CD4-positive, CD25-positive, alpha-beta regulatory T cell (primary cell): ENCODE measurements around the gene SPATA31E1. TPM values are rescaled to one million over a fixed set of nuclear protein-coding genes. Genes with fewer than 3 reads are reported as not detected.
A peak's percentile ranks its signal among the peaks of the same experiment; 100 is the strongest.

Experiments
- ATAC-seq, 2 donors: fragments of 150-1000 bp; cut with Tn5 transposase; one replicate each; pipeline ENCODE4 v1.10.0; 2021; ENCODE audit warnings: low read depth in 2 of 2, moderate number of reproducible peaks in 2 of 2, moderate library complexity in 1 of 2
- DNase-seq, 3 donors: peaks; one replicate each; pipeline versions ENCODE4 v3.0.0 to v3.0.0-alpha.2; 2012 to 2022; ENCODE audit warnings: mixed read lengths in 1 of 3
- H3K27ac ChIP-seq: one replicate; pipeline ENCODE4 v1.7.0; 2013; ENCODE audit warnings: mild to moderate bottlenecking, low read length; ENCODE audit not compliant: insufficient read depth, poor library complexity, severe bottlenecking
- H3K27me3 ChIP-seq: one replicate; pipeline ENCODE4 v1.7.0; 2013; ENCODE audit warnings: low read length; ENCODE audit not compliant: control insufficient read depth, insufficient read depth
- H3K36me3 ChIP-seq: one replicate; pipeline ENCODE4 v1.7.0; 2013; ENCODE audit warnings: mild to moderate bottlenecking, low read length, moderate library complexity; ENCODE audit not compliant: control insufficient read depth, insufficient read depth
- H3K4me1 ChIP-seq: 2 replicates; pipeline ENCODE4 v1.7.0; 2013; ENCODE audit warnings: mild to moderate bottlenecking, low read length; ENCODE audit not compliant: insufficient read depth, control insufficient read depth, poor library complexity, severe bottlenecking
- H3K4me3 ChIP-seq: one replicate; pipeline ENCODE4 v1.7.0; 2013; ENCODE audit warnings: low read depth, mild to moderate bottlenecking, low read length, moderate library complexity
- H3K9me3 ChIP-seq, 2 experiments: 1 replicate in 1 of 2; 2 replicates in 1 of 2; pipeline ENCODE4 v1.7.0; 2013; ENCODE audit warnings: low read length in 2 of 2, mild to moderate bottlenecking in 1 of 2, moderate library complexity in 1 of 2; ENCODE audit not compliant: control insufficient read depth in 2 of 2
- H3K27ac Mint-ChIP-seq, 3 donors: one replicate each; pipeline ENCODE4 v1.8.0; 2020 to 2022; ENCODE audit warnings: mild to moderate bottlenecking in 3 of 3, mixed read lengths in 3 of 3, moderate library complexity in 2 of 3
- H3K27me3 Mint-ChIP-seq: one replicate; pipeline ENCODE4 v1.8.0; 2022; ENCODE audit warnings: mild to moderate bottlenecking, mixed read lengths
- H3K36me3 Mint-ChIP-seq: one replicate; pipeline ENCODE4 v1.8.0; 2020; ENCODE audit warnings: mixed read lengths
- H3K4me1 Mint-ChIP-seq, 4 donors: one replicate each; pipeline ENCODE4 v1.8.0; 2020 to 2022; ENCODE audit warnings: mixed read lengths in 4 of 4, mild to moderate bottlenecking in 1 of 4
- H3K4me3 Mint-ChIP-seq, 4 donors: one replicate each; pipeline ENCODE4 v1.8.0; 2020 to 2022; ENCODE audit warnings: mild to moderate bottlenecking in 4 of 4, mixed read lengths in 4 of 4, moderate library complexity in 3 of 4
- H3K9me3 Mint-ChIP-seq, 7 donors: one replicate each; pipeline ENCODE4 v1.8.0; 2020 to 2022; ENCODE audit warnings: mixed read lengths in 7 of 7, mild to moderate bottlenecking in 3 of 7, moderate library complexity in 2 of 7
- polyA plus RNA-seq, 4 donors: library from polyadenylated mRNA; unstranded; fragments of 300-500 nt; fragmentation: Illumina TruSeq; gene quantifications; one replicate each; pipeline ENCODE4 v1.2.3, GENCODE V29; 2021
- total RNA-seq: library from RNA; stranded (reverse); gene quantifications from one replicate; pipeline ENCODE4 v1.2.3, GENCODE V29; 2022

Gene SPATA31E1
- total and polyA plus RNA-seq, 5 donors from 2014 or later = not detected

GRCh38 chr9:87873607-87874303 lies 8.9 kb upstream of the SPATA31E1 start:
- Mint-ChIP-seq H3K9me3 (peaks cover 0 to 5% (median 0%) of the 10 kb centered on the region in 7 donors), H3K36me3 (no peaks in the 10 kb centered on the region), H3K4me1 (peaks cover 0 to 2% (median 0%) of the 10 kb centered on the region in 4 donors), H3K27ac (no peak overlapping the region), H3K27me3 (peaks cover 5% of the 10 kb centered on the region), H3K4me3 (no peak overlapping the region)
- ATAC-seq (no peak), DNase-seq (no peak)
- Histone ChIP-seq H3K36me3 (no peaks in the 10 kb centered on the region), H3K9me3 (no peaks in the 10 kb centered on the region), H3K27me3 (no peaks in the 10 kb centered on the region), H3K4me1 (no peaks in the 10 kb centered on the region), H3K4me3 (no peak overlapping the region), H3K27ac (no peak overlapping the region)

- Histone ChIP-seq H3K27me3 (no peaks in the 10 kb centered on the region), H3K4me3 (no peak overlapping the region), H3K4me1 (no peaks in the 10 kb centered on the region), H3K36me3 (no peaks in the 10 kb centered on the region), H3K27ac (no peak overlapping the region), H3K9me3 (no peaks in the 10 kb centered on the region)
- Mint-ChIP-seq H3K27ac (no peak overlapping the region), H3K4me1 (peaks cover 0 to 2% (median 0%) of the 10 kb centered on the region in 4 donors), H3K9me3 (peaks cover 0 to 5% (median 0%) of the 10 kb centered on the region in 7 donors), H3K4me3 (no peak overlapping the region), H3K36me3 (no peaks in the 10 kb centered on the region), H3K27me3 (peaks cover 5% of the 10 kb centered on the region)
- ATAC-seq = no peak
- DNase-seq = no peak
Observed at GRCh38 chr9:87874304-87874623, 8.4 kb upstream of the SPATA31E1 start.

GRCh38 chr9:87875060-87875459 lies 7.6 kb upstream of the SPATA31E1 start:
- H3K9me3 ChIP-seq = no peaks in the 10 kb centered on the region
- H3K36me3 Mint-ChIP-seq = no peaks in the 10 kb centered on the region

GRCh38 chr9:87875831-87876545 lies 6.7 kb upstream of the SPATA31E1 start:
- Histone ChIP-seq H3K27me3 (no peaks in the 10 kb centered on the region), H3K4me1 (no peaks in the 10 kb centered on the region), H3K4me3 (no peak overlapping the region), H3K27ac (no peak overlapping the region), H3K9me3 (no peaks in the 10 kb centered on the region), H3K36me3 (no peaks in the 10 kb centered on the region)
- Mint-ChIP-seq H3K4me3 (no peak overlapping the region), H3K36me3 (no peaks in the 10 kb centered on the region), H3K9me3 (peaks cover 0 to 3% (median 0%) of the 10 kb centered on the region in 7 donors), H3K27me3 (peaks cover 5% of the 10 kb centered on the region), H3K27ac (peak overlapping the region in 1 of 3 donors; percentile 53), H3K4me1 (peaks cover 0 to 2% (median 0%) of the 10 kb centered on the region in 4 donors)
- no peak for DNase-seq
- ATAC-seq = no peak

More at GRCh38 chr9:87875060-87875459, 7.6 kb upstream of the SPATA31E1 start:
- Histone ChIP-seq H3K27ac (no peak overlapping the region), H3K4me3 (no peak overlapping the region), H3K27me3 (no peaks in the 10 kb centered on the region), H3K4me1 (no peaks in the 10 kb centered on the region), H3K36me3 (no peaks in the 10 kb centered on the region)
- H3K27me3 Mint-ChIP-seq = peaks cover 5% of the 10 kb centered on the region
- no peak overlapping the region for H3K4me3 Mint-ChIP-seq
- peaks cover 0 to 3% (median 0%) of the 10 kb centered on the region in 7 donors for H3K9me3 Mint-ChIP-seq
- no peak overlapping the region for H3K27ac Mint-ChIP-seq
- peaks cover 0 to 2% (median 0%) of the 10 kb centered on the region in 4 donors for H3K4me1 Mint-ChIP-seq
- ATAC-seq (no peak), DNase-seq (no peak)

- no peak for ATAC-seq
- DNase-seq = no peak
- Mint-ChIP-seq H3K4me3 (no peak overlapping the region), H3K9me3 (peaks cover 0 to 3% (median 0%) of the 10 kb centered on the region in 7 donors), H3K27ac (peak overlapping the region in 1 of 3 donors; percentile 53), H3K4me1 (peaks cover 0 to 2% (median 0%) of the 10 kb centered on the region in 4 donors), H3K36me3 (no peaks in the 10 kb centered on the region), H3K27me3 (peaks cover 5% of the 10 kb centered on the region)
- no peaks in the 10 kb centered on the region for H3K36me3 ChIP-seq
- H3K4me1 ChIP-seq = no peaks in the 10 kb centered on the region
- no peak overlapping the region for H3K27ac ChIP-seq
- H3K9me3 ChIP-seq = no peaks in the 10 kb centered on the region
- no peak overlapping the region for H3K4me3 ChIP-seq
- H3K27me3 ChIP-seq = no peaks in the 10 kb centered on the region
Observed at GRCh38 chr9:87876708-87877107, 6.0 kb upstream of the SPATA31E1 start.

GRCh38 chr9:87878989-87879511 lies 3.6 kb upstream of the SPATA31E1 start:
- Mint-ChIP-seq H3K27me3 (peaks cover 5% of the 10 kb centered on the region), H3K9me3 (peaks cover 0 to 3% (median 0%) of the 10 kb centered on the region in 7 donors), H3K4me3 (no peak overlapping the region), H3K36me3 (no peaks in the 10 kb centered on the region), H3K4me1 (peaks cover 0 to 2% (median 0%) of the 10 kb centered on the region in 4 donors), H3K27ac (no peak overlapping the region)
- no peaks in the 10 kb centered on the region for H3K27me3 ChIP-seq
- ATAC-seq = no peak
- H3K27ac ChIP-seq = no peak overlapping the region
- DNase-seq = no peak
- no peaks in the 10 kb centered on the region for H3K4me1 ChIP-seq
- no peak overlapping the region for H3K4me3 ChIP-seq
- H3K9me3 ChIP-seq = no peaks in the 10 kb centered on the region
- H3K36me3 ChIP-seq = no peaks in the 10 kb centered on the region

- Histone ChIP-seq H3K9me3 (no peaks in the 10 kb centered on the region), H3K36me3 (no peaks in the 10 kb centered on the region), H3K27me3 (no peaks in the 10 kb centered on the region), H3K4me1 (no peaks in the 10 kb centered on the region), H3K4me3 (no peak overlapping the region), H3K27ac (no peak overlapping the region)
- no peaks in the 10 kb centered on the region for H3K36me3 Mint-ChIP-seq
- H3K27me3 Mint-ChIP-seq = peaks cover 5% of the 10 kb centered on the region
- peaks cover 0 to 2% (median 0%) of the 10 kb centered on the region in 4 donors for H3K4me1 Mint-ChIP-seq
- H3K9me3 Mint-ChIP-seq = peaks cover 0 to 3% (median 0%) of the 10 kb centered on the region in 7 donors
- no peak for ATAC-seq
- no peak overlapping the region for H3K4me3 Mint-ChIP-seq
- no peak overlapping the region for H3K27ac Mint-ChIP-seq
- no peak for DNase-seq
Observed at GRCh38 chr9:87880116-87880515, 2.6 kb upstream of the SPATA31E1 start.
